ENCODE data around the gene PRKCH. TPM values are rescaled to one million over a fixed set of nuclear protein-coding genes. Genes with fewer than 3 reads are reported as not detected.

PRKCH gene
- polyA plus RNA-seq, 2 of the 4 experiments (the other 2 are of a cell fraction) = 10.0 to 10.2 TPM

DNA sequence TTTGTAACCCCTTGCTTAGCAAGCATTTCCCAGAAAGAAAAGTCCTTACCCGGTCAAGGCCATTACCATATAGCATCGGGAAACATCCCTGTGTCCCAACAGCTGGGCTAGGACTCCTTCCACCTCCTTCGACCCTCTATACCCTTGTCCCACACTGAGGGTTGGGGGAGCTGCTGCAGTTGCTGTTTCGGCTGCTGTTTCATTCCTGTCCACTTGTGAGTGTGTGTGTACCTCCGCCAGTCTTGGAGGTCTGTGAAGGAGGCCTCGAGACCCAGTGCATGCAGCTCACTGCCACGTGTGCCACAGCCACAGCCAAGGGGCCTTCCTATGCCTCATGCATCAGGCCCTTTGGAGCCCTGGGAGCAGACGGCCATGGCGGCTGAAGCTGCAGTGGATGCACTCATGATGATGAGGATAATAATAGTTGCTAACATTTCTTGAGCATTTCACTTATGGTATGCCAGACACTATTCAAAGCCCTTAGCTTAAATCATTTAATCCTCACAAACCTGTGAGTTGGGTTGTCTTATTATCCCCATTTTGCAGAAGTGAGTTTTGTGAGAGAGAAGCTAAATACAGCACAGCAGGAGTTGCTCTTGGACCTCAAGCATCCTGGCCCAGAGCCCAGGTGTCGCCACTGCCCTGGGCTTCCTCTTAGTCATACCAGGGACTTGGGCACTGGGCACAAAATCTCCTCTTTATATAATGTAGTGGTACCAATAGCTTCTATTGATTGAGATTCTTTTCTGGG lies 156.5 kb downstream of the PRKCH start:
- H3K27ac ChIP-seq = peak overlapping the region; percentile 91 to 96
- H3K9me3 ChIP-seq = no peaks in the 10 kb centered on the region
- peaks cover 86% of the 10 kb centered on the region for H3K4me1 ChIP-seq
- ChIA-PET CTCF (interaction anchor here (0.8 to 2.6 kb wide), 10 partner anchors 11 to 648 kb away, joined by 3 to 10 read pairs (median 4); no protein-coding TSS in a partner anchor), POLR2A (interaction anchor here (1.0 to 3.5 kb wide), 4 partner anchors 47 to 217 kb away, joined by 3 to 19 read pairs (median 6); partner anchors contain the start of gene HIF1A)
- DNase-seq (ENCODE audit: low read depth in 1 of 2, low spot score in 1 of 2) = peak in 1 of 2 experiments; percentile 70
- H3K4me2 ChIP-seq = peak overlapping the region; percentile 66
- no peak for FAIRE-seq
- ATAC-seq = peak; percentile 32 to 33; a peak in 5 of 6 replicates
- WGBS (ENCODE audit: missing lambda C conversion rate) = 56% methylated on average over 6 of the region's 10 CpGs
- H3K4me3 ChIP-seq = no peak overlapping the region
- TF ChIP-seq, protein P1, sequence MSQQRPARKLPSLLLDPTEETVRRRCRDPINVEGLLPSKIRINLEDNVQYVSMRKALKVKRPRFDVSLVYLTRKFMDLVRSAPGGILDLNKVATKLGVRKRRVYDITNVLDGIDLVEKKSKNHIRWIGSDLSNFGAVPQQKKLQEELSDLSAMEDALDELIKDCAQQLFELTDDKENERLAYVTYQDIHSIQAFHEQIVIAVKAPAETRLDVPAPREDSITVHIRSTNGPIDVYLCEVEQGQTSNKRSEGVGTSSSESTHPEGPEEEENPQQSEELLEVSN (IDR thresholded peaks at IDR 0.05; ENCODE audit: borderline replicate concordance, low read depth) = no peak
- TF ChIP-seq, protein P2, sequence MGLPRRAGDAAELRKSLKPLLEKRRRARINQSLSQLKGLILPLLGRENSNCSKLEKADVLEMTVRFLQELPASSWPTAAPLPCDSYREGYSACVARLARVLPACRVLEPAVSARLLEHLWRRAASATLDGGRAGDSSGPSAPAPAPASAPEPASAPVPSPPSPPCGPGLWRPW (IDR thresholded peaks at IDR 0.05) = no peak
- TF ChIP-seq JUN (IDR thresholded peaks at IDR 0.05) (no peak; a peak in 1 of 5 replicates), TFCP2L1 (CRISPR knock-in tag; IDR thresholded peaks at IDR 0.05) (peak; percentile 79), KDM5A (IDR thresholded peaks at IDR 0.05) (no peak), HDAC2 (IDR thresholded peaks at IDR 0.05) (no peak), POLR2AphosphoS2 (conservative IDR thresholded peaks at IDR 0.05; ENCODE audit: low read length) (no peak), RFX5 (IDR thresholded peaks at IDR 0.05) (no peak), FOSL2 (IDR thresholded peaks at IDR 0.05) (no peak), FOSL2 (CRISPR knock-in tag; IDR thresholded peaks at IDR 0.05) (0 out of 2 replicates have a peak, but pooled peaks have one; percentile 21), CBX2 (IDR thresholded peaks at IDR 0.05; ENCODE audit: borderline replicate concordance, low read depth) (no peak), ZFP36 (IDR thresholded peaks at IDR 0.05; ENCODE audit: borderline replicate concordance, partially characterized antibody) (no peak), MAFK (IDR thresholded peaks at IDR 0.05; ENCODE audit: partially characterized antibody) (no peak), HOXA7 (CRISPR knock-in tag; IDR thresholded peaks at IDR 0.05) (peak; percentile 88), NR3C1 (IDR thresholded peaks at IDR 0.05) (no peak), CHD4 (IDR thresholded peaks at IDR 0.05; ENCODE audit: borderline replicate concordance) (no peak), HOXB5 (CRISPR knock-in tag; IDR thresholded peaks at IDR 0.05) (peak; percentile 95), HOXB13 (CRISPR knock-in tag; IDR thresholded peaks at IDR 0.05; ENCODE audit: low read depth) (peak; percentile 96), EP300 (IDR thresholded peaks at IDR 0.05) (no peak), CBX8 (IDR thresholded peaks at IDR 0.05) (no peak), GATA3 (IDR thresholded peaks at IDR 0.05; ENCODE audit: borderline replicate concordance) (no peak), ZSCAN20 (CRISPR knock-in tag; IDR thresholded peaks at IDR 0.05) (peak; percentile 19; the same call in 1 of the 2 replicates), MAZ (IDR thresholded peaks at IDR 0.05; ENCODE audit: borderline replicate concordance, low read depth, low read length) (no peak), SMC3 (IDR thresholded peaks at IDR 0.05) (no peak), SREBF2 (IDR thresholded peaks at IDR 0.05) (no peak), PHF8 (IDR thresholded peaks at IDR 0.05; ENCODE audit: borderline replicate concordance, low read depth) (no peak), RAD21 (conservative IDR thresholded peaks at IDR 0.05 in 1 of 2, IDR thresholded peaks at IDR 0.05 in 1 of 2) (no peak), EHF (CRISPR knock-in tag; IDR thresholded peaks at IDR 0.05) (peak; percentile 83)
- TF ChIP-seq, protein P3, sequence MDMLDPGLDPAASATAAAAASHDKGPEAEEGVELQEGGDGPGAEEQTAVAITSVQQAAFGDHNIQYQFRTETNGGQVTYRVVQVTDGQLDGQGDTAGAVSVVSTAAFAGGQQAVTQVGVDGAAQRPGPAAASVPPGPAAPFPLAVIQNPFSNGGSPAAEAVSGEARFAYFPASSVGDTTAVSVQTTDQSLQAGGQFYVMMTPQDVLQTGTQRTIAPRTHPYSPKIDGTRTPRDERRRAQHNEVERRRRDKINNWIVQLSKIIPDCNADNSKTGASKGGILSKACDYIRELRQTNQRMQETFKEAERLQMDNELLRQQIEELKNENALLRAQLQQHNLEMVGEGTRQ (IDR thresholded peaks at IDR 0.05) = no peak
- TF ChIP-seq, protein P4, sequence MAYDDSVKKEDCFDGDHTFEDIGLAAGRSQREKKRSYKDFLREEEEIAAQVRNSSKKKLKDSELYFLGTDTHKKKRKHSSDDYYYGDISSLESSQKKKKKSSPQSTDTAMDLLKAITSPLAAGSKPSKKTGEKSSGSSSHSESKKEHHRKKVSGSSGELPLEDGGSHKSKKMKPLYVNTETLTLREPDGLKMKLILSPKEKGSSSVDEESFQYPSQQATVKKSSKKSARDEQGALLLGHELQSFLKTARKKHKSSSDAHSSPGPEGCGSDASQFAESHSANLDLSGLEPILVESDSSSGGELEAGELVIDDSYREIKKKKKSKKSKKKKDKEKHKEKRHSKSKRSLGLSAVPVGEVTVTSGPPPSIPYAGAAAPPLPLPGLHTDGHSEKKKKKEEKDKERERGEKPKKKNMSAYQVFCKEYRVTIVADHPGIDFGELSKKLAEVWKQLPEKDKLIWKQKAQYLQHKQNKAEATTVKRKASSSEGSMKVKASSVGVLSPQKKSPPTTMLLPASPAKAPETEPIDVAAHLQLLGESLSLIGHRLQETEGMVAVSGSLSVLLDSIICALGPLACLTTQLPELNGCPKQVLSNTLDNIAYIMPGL (CRISPR knock-in tag; IDR thresholded peaks at IDR 0.05; ENCODE audit: borderline replicate concordance) = no peak
- TF ChIP-seq, protein P5, sequence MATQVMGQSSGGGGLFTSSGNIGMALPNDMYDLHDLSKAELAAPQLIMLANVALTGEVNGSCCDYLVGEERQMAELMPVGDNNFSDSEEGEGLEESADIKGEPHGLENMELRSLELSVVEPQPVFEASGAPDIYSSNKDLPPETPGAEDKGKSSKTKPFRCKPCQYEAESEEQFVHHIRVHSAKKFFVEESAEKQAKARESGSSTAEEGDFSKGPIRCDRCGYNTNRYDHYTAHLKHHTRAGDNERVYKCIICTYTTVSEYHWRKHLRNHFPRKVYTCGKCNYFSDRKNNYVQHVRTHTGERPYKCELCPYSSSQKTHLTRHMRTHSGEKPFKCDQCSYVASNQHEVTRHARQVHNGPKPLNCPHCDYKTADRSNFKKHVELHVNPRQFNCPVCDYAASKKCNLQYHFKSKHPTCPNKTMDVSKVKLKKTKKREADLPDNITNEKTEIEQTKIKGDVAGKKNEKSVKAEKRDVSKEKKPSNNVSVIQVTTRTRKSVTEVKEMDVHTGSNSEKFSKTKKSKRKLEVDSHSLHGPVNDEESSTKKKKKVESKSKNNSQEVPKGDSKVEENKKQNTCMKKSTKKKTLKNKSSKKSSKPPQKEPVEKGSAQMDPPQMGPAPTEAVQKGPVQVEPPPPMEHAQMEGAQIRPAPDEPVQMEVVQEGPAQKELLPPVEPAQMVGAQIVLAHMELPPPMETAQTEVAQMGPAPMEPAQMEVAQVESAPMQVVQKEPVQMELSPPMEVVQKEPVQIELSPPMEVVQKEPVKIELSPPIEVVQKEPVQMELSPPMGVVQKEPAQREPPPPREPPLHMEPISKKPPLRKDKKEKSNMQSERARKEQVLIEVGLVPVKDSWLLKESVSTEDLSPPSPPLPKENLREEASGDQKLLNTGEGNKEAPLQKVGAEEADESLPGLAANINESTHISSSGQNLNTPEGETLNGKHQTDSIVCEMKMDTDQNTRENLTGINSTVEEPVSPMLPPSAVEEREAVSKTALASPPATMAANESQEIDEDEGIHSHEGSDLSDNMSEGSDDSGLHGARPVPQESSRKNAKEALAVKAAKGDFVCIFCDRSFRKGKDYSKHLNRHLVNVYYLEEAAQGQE (IDR thresholded peaks at IDR 0.05) = no peak
- TF ChIP-seq, protein P6, sequence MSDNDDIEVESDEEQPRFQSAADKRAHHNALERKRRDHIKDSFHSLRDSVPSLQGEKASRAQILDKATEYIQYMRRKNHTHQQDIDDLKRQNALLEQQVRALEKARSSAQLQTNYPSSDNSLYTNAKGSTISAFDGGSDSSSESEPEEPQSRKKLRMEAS (IDR thresholded peaks at IDR 0.05) = peak; percentile 78
- TF ChIP-seq, protein P7, sequence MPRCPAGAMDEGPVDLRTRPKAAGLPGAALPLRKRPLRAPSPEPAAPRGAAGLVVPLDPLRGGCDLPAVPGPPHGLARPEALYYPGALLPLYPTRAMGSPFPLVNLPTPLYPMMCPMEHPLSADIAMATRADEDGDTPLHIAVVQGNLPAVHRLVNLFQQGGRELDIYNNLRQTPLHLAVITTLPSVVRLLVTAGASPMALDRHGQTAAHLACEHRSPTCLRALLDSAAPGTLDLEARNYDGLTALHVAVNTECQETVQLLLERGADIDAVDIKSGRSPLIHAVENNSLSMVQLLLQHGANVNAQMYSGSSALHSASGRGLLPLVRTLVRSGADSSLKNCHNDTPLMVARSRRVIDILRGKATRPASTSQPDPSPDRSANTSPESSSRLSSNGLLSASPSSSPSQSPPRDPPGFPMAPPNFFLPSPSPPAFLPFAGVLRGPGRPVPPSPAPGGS (IDR thresholded peaks at IDR 0.05) = no peak

All from A549 (cell line).